Astrocyte of the spinal cord (primary cell): Measurements from ENCODE around the gene ACTR3C.

Experiments
- DNase-seq: peaks from one replicate; pipeline ENCODE4 v3.0.0; 2011; ENCODE audit warnings: low read depth, low spot score
- H3K4me3 ChIP-seq: 2 replicates; pipeline ENCODE4 v1.5.1; 2011; ENCODE audit warnings: low read depth, mild to moderate bottlenecking, low read length, moderate library complexity
- CTCF ChIP-seq: IDR thresholded peaks from 2 replicates; pipeline ENCODE4 v1.5.1; 2012; ENCODE audit warnings: low read depth, mild to moderate bottlenecking, low read length, inconsistent platforms
- in situ Hi-C: cut with HindIII; loops from 2 replicates; pipeline ENCODE4 v1.10.0; 2017; ENCODE audit warnings: low sequenced_read_pairs

ACTR3C gene

GRCh38 chr7:150363872-150364271 lies 40.5 kb upstream of the ACTR3C start:
- H3K4me3 ChIP-seq: no peak overlapping the region
- DNase-seq: no peak
- in situ Hi-C loops: no loop called here

GRCh38 chr7:150363370-150363769 lies 40.0 kb upstream of the ACTR3C start:
- no peak overlapping the region for H3K4me3 ChIP-seq
- TF ChIP-seq CTCF: no peak
- in situ Hi-C loops: no loop called here
- DNase-seq: no peak

More at GRCh38 chr7:150363872-150364271, 40.5 kb upstream of the ACTR3C start:
- no peak for TF ChIP-seq CTCF

- DNase-seq: no peak
- in situ Hi-C loops: no loop called here
- no peak for TF ChIP-seq CTCF
- no peak overlapping the region for H3K4me3 ChIP-seq
Observed at GRCh38 chr7:150361807-150362621, 38.7 kb upstream of the ACTR3C start.

- in situ Hi-C loops: no loop called here
- no peak for DNase-seq
- TF ChIP-seq CTCF: no peak
- no peak overlapping the region for H3K4me3 ChIP-seq
Observed at GRCh38 chr7:150361402-150361801, 38.1 kb upstream of the ACTR3C start.

- no peak for TF ChIP-seq CTCF
- no peak for DNase-seq
- in situ Hi-C loops: no loop called here
- no peak overlapping the region for H3K4me3 ChIP-seq
Observed at GRCh38 chr7:150360363-150361058, 37.2 kb upstream of the ACTR3C start.

GRCh38 chr7:150359622-150360362 lies 36.4 kb upstream of the ACTR3C start:
- in situ Hi-C loops: no loop called here
- H3K4me3 ChIP-seq: no peak overlapping the region
- no peak for TF ChIP-seq CTCF
- DNase-seq: no peak
